PC-3 (cell line): ENCODE measurements around the gene ERMARD.

Source experiments
- CTCF ChIP-seq: fragments of 300-600 bp; sonication (generic); conservative IDR thresholded peaks from 2 replicates; pipeline ENCODE4 v1.5.1; 2017; ENCODE audit warnings: antibody characterized with exemption, low read depth, mild to moderate bottlenecking, low read length
- EZH2 ChIP-seq: fragments of 300-600 bp; sonication (generic); IDR thresholded peaks from one replicate; pipeline ENCODE4 v1.6.1; 2017; ENCODE audit warnings: antibody characterized with exemption, mild to moderate bottlenecking, low read length; ENCODE audit not compliant: unreplicated experiment
- EZH2phosphoT487 ChIP-seq: fragments of 300-600 bp; sonication (generic); IDR thresholded peaks from 2 replicates; pipeline ENCODE4 v1.6.1; 2018; ENCODE audit warnings: mild to moderate bottlenecking, antibody characterized with exemption, low read length, borderline replicate concordance

- TF ChIP-seq CTCF (no peak), EZH2phosphoT487 (no peak), EZH2 (no peak)
Measured at GRCh38 chr6:169779092-169779815, 27.8 kb downstream of the ERMARD start.
